SIG-M5 treated with dmso at 0.1 percent for 504 hours (cell line): ENCODE data around the gene TBX4.
"Not testable (repeated sequence)": the region's sequence is repeated elsewhere in the genome, so short reads cannot be mapped to it uniquely, and the experiment has no call there.

ENCODE experiments used
- DNase-seq: peaks from one replicate; lab custom pipeline; 2025; ENCODE audit not compliant: unreplicated experiment; lab: John Stamatoyannopoulos, UW

Gene TBX4

GRCh38 chr17:61519754-61520440 is 67.7 kb downstream of the TBX4 start:
- DNase-seq, result no peak

- no peak for DNase-seq
Measured at GRCh38 chr17:61520897-61521296, 68.7 kb downstream of the TBX4 start.

GRCh38 chr17:61522088-61522487 is 69.9 kb downstream of the TBX4 start:
- no peak for DNase-seq

- DNase-seq, result no peak
Measured at GRCh38 chr17:61524319-61524718, 72.1 kb downstream of the TBX4 start.

- not testable (repeated sequence) for DNase-seq
Measured at GRCh38 chr17:61527441-61527840, 75.2 kb downstream of the TBX4 start.

GRCh38 chr17:61528171-61528570 is 75.9 kb downstream of the TBX4 start:
- no peak for DNase-seq

GRCh38 chr17:61531223-61531622 is 79.0 kb downstream of the TBX4 start:
- no peak for DNase-seq

- DNase-seq, result no peak
Measured at GRCh38 chr17:61532826-61533225, 80.6 kb downstream of the TBX4 start.

- no peak for DNase-seq
Measured at GRCh38 chr17:61533797-61534196, 81.6 kb downstream of the TBX4 start.

- no peak for DNase-seq
Measured at GRCh38 chr17:61534414-61534813, 82.2 kb downstream of the TBX4 start.
